ENCODE results near the gene HECW1.

GRCh38 chr7:43385856-43386255 is 273.4 kb downstream of the HECW1 start:
- TF ChIP-seq POLR2A (IDR thresholded peaks at IDR 0.05): no peak
- no peak for TF ChIP-seq CTCF (IDR thresholded peaks at IDR 0.05)

Data from lower leg skin (tissue), 3 donors.